Measurements from ENCODE around the gene SLC25A29. TPM values are rescaled to one million over a fixed set of nuclear protein-coding genes. Genes with fewer than 3 reads are reported as not detected.
"Not testable (repeated sequence)": the region's sequence is repeated elsewhere in the genome, so short reads cannot be mapped to it uniquely, and the experiment has no call there.

Gene SLC25A29, protein sequence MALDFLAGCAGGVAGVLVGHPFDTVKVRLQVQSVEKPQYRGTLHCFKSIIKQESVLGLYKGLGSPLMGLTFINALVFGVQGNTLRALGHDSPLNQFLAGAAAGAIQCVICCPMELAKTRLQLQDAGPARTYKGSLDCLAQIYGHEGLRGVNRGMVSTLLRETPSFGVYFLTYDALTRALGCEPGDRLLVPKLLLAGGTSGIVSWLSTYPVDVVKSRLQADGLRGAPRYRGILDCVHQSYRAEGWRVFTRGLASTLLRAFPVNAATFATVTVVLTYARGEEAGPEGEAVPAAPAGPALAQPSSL
- total RNA-seq (2014; rRNA removed; shearing (Covaris generic)), result 5.0 and 18.8 TPM in 2 replicates

DNA sequence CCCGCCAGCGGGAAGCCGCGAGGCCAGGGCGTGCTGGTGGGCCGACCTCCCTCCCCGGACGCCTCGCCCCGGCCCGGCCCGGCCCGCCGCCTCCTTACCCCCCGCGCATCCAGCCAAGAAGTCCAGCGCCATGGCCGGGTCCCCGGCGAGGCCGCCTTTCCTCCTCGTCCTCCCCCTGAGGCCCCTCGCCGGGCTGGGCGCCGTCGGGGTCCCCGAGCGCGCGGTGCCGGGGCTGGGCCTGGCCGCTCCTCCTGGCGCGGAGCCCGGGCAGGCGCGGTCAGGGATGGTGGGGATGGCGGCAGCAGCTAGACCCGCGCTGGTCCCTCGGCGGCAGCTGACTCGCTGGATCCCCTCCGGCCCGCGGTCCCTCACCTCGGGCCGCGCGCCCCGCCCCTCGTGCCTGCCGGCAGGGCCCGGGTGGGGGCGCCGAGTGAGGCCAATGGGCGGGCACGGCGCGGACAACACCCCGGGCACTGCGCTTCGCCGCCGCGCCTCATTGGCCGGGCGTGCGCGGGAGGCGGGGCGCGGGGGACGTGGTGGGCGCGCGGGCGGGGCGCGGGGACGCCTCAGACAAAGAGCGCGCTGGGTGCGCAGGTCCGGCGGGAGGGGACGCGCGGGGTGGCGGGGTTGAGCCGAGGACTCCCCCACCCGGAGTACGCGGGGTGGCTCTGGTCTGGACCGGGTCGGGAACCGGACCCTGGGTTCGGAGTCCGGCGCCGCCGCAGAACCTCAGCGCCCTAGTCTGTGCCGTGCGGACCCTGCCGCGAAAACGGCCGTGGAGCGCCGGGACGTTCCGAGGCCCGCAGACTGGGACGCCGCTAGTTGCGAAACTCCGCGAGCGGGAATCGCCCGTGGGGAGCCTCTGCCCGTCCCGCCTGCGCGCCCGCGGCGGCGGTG is at the start of gene SLC25A29:
TSS of gene SLC25A29 (minus strand) at position 344 of the 897 bp plus-strand sequence. CDS start at position 132, 212 bp downstream.
- peak; percentile 80 for DNase-seq (ENCODE audit: low read depth)

DNA sequence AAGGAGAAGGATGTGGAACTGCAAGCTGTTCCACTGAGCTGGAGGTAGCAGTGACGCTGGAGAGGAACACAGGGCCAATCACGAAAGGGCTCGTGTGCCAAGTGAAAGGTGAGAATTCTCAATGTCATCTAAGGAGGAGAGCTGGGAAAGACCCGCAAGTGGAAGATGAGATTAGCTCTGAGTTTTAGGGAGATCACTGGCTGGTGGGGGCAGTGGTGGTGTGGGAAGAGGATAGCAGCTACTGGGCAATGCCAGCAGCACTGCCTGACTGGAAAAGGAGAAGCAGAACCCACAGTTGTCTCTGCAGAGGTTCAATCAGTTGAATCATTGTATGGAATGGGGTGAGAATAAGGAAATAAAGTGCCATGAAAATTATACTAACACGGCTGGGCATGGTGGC is 44.7 kb upstream of the SLC25A29 start:
- DNase-seq (ENCODE audit: low read depth), result no peak

DNA sequence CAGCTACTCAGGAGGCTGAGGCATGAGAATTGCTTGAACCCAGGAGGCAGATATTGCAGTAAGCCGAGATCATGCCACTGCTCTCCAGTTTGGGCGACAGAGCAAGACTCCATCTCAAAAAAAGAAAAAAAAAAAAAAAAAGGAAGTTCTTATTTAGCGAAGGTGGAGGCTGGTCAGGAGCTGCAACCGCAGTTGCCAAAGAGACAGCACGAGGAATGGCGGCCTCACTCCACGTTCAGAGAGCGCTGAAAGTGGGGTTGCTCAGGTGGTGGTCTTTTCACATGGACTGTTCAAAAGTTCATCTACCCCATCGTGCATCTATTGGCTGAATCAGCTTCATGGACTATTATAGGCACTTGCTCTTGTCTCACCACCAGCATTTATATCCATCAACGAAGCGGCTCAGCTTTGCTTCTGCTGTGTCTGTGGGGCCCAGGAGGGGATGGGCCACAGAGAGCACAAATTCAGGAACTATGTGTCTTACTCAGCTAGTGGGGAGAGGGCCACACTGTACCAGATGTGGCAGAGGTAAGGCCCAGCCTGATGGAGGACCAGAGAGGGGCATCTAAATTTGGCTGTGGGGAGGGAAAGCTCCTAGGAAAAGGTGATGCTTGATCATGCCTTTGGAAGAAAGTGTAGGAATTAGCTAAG is 44.2 kb upstream of the SLC25A29 start:
- no peak for DNase-seq (ENCODE audit: low read depth)

DNA sequence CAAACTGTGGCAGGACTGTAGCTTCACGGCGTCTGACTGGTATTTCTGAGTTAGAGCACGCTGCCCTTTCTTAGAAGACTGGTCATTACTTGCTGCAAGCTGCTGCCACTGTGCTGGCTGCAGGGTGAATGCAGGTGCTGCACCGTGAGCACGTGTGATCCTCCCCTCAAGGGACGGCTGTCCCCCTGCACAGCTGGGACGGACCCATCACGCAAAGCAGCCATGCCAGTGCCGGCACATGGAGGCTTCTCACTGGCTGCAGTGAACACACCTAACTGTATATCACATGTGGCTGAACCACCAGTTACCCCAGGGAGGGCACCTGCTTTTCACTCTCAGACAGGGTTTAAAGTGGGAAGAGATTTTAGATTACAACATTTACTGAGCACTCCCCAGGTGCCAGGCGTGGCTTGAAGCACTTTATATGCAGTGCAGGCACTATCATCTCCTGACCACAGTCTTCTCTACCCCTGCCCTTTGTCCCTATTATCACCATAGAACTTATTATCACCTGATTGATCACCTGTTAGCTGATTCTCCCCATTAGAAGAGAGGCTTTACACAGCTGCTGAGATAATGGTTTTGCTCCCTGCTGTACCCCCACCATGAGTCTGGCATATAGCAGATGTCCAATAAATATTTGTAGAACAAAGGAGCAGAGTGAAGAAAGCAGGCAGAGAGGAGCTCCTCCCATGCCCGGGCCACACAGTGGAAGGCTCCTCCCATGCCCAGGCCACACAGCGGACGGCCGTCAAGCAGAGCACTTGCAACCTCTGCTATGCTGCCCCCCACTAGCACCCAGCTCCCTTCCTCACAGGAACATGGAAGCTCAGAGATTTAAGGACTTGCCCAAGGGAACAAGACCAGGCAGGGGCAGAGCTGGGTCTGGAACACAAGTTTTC is 42.8 kb upstream of the SLC25A29 start:
- DNase-seq (ENCODE audit: low read depth), result no peak

DNA sequence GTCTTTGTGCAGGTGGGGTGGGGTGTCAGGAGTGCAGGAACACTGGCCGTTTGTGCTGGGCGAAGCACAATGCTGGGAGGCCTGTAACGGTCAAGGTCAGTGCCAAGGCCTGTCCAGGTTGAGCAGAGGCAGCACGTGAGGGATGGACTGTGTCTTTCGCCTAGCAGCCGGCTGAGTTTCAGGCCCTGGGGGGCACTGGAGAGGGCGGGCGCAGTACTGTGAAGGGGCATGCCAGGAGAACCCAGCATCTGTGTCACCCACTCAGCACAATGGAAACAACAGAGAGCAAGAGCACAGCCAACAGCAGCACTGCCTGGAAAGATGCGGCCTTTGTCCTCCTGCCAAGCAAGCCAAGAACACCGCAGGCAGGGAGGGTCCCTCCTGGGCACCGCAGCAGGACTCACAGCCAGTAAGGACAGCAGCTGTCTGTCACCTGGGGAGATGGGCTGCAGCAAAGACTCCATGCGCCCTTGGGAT is 42.0 kb upstream of the SLC25A29 start:
- no peak for DNase-seq (ENCODE audit: low read depth)

DNA sequence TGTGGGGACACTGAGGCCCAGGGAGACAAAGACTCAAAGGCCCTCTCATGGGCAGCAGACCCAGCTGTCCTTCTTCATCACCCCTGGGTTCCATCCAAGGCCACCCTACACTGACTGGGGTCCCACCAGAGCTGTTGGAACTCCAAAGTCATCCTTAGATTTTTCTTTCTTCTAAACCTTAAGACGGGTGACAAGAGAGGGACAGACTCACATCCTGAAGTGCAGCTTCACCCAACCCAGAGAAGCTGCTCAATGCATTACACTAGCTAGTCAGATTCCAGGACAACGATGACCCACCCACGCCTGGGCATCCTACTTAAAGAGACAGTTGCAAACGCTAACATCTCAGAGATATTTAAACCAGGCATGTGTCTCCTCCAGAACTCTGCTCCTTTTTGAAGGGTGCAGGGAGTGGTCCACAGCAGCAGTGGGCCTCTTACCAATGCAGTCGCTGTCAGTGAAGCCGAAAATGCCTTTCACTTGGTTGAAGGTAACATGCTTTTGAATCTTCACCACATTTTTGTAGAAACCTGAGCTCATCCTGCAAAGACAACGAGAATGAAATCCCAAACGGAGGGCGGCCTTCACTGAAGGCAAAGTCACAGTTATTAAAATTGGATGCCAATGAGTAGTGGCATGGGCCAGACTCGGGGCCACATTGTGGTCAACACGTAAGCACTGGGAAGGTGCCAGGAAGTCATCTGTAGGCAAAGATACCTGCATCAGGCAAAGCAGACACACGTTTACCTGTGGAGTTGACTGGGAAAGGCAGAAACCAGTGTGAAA is 40.3 kb upstream of the SLC25A29 start:
- DNase-seq (ENCODE audit: low read depth), result no peak

DNA sequence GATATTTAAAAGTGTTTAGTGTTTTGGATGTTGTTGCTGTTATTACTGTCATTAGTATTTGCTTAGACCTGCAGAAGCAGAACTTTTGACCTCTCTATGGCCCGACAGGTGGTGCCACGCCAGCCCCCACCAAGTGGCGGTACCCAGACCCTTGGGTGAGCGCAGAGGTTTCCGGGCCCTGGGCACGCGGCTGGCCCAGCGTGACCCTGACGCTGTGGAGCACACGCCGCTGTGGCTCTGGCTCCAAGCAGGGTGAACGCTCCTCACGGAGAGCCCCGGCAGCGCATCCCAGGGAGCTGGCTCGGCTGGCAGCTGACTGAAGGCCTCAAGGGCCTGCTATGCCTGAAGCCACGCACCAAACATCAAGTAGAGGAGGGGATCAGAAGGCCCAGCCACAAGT is 39.5 kb upstream of the SLC25A29 start:
- DNase-seq (ENCODE audit: low read depth), result no peak

DNA sequence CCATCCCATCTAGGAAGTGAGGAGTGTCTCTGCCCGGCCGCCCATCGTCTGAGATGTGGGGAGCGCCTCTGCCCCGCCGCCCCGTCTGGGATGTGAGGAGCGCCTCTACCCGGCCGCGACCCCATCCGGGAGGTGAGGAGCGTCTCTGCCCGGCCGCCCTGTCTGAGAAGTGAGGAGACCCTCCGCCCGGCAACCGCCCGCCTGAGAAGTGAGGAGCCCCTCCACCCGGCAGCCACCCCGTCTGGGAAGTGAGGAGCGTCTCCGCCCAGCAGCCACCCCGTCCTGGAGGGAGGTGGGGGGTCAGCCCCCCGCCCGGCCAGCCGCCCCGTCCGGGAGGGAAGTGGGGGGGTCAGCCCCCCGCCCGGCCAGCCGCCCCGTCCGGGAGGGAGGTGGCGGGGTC is 38.4 kb upstream of the SLC25A29 start:
- DNase-seq (ENCODE audit: low read depth), result not testable (repeated sequence)

DNA sequence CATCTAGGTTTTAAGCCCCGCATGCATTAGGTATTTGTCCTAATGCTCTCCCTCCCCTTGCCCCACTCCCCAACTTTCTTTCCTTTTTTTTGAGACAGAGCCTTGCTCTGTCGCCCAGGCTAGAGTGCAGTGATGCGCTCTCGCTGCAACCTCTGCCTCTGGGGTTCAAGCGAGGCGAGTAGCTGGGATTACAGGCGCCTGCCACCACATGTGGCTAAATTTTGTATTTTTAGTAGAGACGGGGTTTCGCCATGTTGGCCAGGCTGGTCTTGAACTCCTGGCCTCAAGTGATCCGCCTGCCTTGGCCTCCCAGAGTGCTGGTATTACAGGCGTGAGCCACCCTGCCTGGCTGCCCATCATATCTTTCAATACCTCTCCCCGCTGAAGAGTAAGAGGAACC is 36.6 kb upstream of the SLC25A29 start:
- DNase-seq (ENCODE audit: low read depth), result not testable (repeated sequence)

DNA sequence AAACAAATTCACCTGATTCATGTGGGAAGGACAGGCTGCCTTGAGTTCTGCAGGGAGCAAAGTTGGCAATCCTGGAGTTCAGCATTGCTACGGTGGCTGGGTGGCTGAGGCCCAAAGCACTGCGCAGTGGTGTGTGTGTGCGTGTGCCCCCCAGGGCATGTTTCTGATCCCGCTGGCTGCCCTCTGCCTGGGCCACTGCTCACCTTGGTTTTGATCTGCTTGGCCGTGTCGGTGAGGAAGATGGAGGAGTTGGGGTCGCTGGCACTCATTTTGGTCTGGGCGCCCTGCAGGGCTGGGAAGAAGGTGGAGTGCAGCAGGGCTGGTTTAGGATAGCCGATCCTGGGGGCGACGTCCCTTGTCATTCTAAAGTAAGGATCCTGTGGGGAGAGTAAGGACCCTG is 36.0 kb upstream of the SLC25A29 start:
- DNase-seq (ENCODE audit: low read depth), result no peak

DNA sequence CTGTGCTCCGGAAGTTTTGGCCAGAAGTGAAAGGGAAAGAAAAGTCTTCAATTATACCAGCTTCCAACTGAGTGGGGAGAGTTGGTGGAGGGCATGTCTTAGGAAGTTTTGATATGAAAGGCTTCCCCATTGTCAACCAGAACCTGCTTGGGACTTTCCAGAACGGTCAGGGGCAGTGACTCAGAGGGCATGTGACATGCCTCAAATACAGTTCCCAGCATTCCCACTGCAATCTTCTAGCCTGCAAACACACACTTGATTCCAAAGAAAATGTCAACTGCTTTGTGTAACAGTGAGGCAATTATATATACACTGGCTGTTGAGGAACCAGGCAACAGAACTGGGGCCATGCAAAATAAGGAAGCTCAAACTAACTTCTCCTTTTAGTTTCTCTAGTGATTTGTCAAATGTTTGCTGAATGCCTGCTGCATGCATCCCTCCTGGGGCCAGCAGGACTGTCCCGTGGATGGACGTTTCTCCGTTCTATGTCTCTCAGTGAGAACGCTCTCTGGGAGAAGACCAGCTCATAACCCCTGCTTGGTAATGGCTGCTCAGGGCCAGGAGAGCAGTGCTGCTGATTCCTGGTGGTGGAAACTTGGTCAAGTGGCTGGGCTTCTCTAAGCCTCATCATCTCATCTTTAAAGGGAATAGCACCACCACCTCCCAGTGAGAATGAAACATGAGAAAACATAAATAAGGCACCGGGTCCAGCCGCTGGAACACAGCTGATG is 35.2 kb upstream of the SLC25A29 start:
- peak; percentile 70 for DNase-seq (ENCODE audit: low read depth)

DNA sequence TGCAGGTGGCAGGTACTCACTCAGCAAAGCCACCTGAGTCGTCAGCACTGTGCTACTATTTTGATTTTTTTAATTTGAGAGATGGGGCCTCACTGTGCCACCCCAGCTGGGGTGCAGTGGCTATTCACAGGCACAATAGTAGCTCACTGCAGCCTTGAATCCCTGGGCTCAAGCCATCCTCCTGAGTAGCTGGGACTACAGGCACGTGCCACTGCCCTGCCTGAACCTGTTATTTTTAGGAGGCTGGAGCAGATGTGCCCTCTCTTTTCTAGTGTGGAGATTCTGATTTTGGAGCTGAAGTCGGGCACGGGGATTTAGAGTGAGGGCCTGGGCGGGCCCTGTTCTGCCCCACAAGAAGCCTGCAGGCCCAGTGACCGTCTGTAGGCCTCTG is 34.2 kb upstream of the SLC25A29 start:
- no peak for DNase-seq (ENCODE audit: low read depth)

DNA sequence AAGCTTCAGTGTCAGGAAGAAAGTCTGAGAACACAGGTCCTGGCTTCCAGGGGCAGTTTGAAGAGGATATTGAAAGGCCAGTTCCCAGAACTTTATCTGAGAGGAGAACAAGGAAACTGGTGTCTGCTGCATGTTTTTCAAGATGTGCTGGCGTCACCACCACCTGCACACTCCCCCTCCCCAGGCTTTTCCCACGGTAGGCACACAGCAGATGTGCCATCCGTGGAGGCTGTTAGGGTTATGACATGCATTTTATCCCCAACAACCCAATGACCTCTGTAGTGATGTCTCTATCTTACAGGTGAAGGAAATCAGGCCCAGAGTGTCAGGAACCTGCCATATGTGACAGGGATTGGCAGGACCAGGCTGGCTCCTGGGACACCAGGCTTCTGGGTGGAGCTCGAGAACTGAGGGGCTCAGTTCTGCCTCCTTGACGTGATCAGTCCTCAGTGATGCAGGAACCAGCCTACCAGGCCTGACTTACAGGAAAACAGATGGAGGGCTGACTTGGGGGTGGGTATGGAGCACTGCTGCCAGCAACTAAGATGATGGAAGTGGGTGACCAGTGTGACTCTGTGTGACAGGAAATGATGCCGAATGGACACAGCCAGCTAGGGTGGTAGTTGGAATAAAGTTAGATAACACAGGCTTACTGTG is 33.6 kb upstream of the SLC25A29 start:
- no peak for DNase-seq (ENCODE audit: low read depth)

DNA sequence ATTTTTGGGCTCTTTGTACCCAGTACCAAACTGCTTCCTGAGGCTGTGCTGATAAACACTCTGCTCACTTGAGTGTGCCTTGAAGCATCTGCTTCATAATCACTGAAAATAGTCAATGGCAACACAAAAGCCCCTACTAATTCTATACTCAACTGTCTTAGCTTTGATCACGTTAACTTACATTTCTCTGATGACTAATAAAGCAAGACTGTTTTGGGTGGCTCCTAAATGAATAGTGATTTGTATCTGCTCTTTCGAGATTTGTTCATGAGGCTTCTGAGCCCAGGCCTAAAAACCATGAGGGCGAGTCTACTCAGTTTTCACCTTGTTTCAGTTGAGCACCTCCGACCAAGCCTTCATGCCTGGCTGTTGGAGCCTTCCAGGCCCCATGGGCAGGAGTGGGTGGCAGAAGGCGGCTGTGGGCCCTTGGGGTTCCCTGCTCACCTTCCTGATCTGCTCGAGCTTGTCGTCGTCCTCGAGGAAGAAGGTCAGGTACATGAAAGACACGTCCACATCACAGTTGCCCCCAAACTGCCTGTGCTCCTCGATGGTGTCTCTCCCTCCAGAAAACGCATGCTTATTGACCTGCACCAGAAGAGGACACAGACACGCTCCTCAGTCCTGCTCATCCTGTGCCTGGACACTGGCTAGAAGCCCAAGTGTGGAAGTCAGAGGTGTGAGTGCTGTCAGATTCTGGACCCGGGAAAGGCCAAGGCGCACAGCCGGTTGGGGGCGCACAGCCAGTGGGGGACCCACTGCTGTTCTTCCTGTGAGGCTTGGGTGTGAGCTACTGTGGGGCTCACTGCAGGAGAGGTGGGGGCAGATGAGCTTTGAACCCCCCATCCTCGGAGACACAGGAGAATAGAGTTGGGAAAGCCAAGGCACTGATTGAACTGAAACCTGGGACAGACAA is 30.6 kb upstream of the SLC25A29 start:
- no peak for DNase-seq (ENCODE audit: low read depth)

DNA sequence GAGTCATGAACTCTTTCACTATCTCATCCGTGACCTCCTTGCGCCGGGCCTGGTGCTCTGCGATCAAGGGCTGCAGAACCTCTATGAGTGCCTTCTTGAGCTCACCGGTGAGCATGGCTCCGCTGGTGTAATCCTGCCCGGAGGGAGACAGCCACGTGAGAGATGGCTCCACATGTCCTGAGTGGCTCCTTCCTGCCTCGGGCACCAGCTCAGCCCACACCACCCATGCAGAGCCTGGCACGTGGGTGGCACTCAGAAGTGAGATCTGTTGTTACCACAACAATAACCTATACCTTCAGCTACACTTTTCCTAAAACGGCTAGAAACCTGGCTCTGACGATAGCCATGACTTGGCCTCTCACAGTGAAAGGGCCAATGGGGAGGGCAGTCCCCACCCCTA is 28.7 kb upstream of the SLC25A29 start:
- DNase-seq (ENCODE audit: low read depth), result no peak

DNA sequence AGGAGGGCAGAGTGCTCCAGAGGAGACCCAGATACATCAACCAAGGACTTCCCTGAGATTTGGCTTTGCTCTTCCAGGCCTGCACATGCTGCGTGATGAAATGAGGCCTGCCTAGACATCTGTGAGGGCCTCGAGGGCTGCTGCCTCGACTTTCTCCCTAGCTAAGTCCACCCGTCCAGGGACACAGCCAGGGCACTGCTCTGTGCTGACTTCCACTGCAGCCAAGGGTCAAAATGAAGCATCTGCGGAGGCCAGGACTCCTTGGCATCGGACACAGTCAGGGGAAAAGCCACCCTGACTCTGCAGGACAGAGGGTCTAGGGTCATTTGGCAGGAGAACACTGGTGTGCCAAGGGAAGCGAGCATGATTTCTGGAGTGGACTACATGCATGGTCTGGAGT is 27.6 kb upstream of the SLC25A29 start:
- DNase-seq (ENCODE audit: low read depth), result no peak

DNA sequence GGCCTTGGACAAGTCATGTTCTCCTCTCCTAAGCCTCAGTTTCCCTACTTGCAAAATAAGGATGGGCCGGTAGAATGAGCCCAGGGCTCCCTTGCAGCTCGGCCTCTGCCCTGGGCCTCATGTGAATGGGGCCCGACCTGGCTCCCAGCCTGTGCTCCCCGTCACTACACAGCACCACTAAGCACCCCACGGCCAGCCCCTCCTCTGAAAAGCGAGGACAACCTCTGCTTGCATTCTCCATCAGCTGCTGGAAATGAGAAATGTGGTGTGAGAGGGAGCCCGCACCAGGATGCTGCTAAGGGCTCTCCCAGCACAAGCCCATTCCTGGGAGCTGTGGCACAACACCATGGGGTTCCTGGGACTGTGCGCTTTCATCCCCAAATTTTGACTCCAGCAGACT is 27.1 kb upstream of the SLC25A29 start:
- DNase-seq (ENCODE audit: low read depth), result no peak

DNA sequence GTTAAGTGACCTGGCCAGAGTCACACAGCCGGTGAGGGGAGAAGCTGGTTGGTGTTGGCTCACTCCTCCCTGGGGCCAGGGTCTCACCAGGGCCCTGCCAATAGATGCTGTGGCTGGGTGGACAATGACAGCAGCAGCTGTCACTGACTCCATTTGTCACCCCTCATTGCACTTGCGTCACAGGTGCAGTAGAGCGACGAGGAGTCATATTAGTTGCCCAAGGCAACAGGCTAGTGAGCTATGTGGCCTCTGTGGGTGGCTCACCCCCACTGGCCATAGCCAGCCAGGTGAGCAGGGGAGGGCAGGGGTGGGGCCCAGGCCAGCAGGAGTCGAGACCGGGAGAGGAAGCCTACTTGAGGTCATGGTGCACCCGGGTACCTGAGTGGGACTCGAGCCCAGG is 26.6 kb upstream of the SLC25A29 start:
- DNase-seq (ENCODE audit: low read depth), result no peak

Measured in M059J (cell line).